Mesothelial cell of epicardium (in vitro differentiated cells): ENCODE results near the gene PREB. TPM values are rescaled to one million over a fixed set of nuclear protein-coding genes. Genes with fewer than 3 reads are reported as not detected.

ENCODE experiments used
- DNase-seq, 2 experiments: peaks; one replicate each; pipeline ENCODE4 v3.0.0; 2021; ENCODE audit warnings: low spot score in 2 of 2; ENCODE audit not compliant: unreplicated experiment in 2 of 2
- H3K27ac Mint-ChIP-seq: 2 replicates; pipeline ENCODE4 v1.8.0; 2021; ENCODE audit warnings: mixed read lengths
- H3K27me3 Mint-ChIP-seq: 2 replicates; pipeline ENCODE4 v1.8.0; 2021; ENCODE audit warnings: low read depth, mixed read lengths
- H3K36me3 Mint-ChIP-seq: 2 replicates; pipeline ENCODE4 v1.8.0; 2021; ENCODE audit warnings: mixed read lengths
- H3K4me1 Mint-ChIP-seq: 2 replicates; pipeline ENCODE4 v1.8.0; 2021; ENCODE audit warnings: mixed read lengths
- H3K4me3 Mint-ChIP-seq: 2 replicates; pipeline ENCODE4 v1.8.0; 2021; ENCODE audit warnings: mild to moderate bottlenecking, moderate library complexity, mixed read lengths
- H3K9me3 Mint-ChIP-seq: 2 replicates; pipeline ENCODE4 v1.8.0; 2021; ENCODE audit warnings: mixed read lengths
- CTCF ChIP-seq: fragments of 200-600 bp; sonication (generic); IDR thresholded peaks from one replicate; pipeline ENCODE4 v1.5.0; 2021; ENCODE audit warnings: antibody characterized with exemption; ENCODE audit not compliant: unreplicated experiment
- total RNA-seq: library from RNA; stranded (reverse); gene quantifications from 3 replicates; pipeline ENCODE4 v1.2.1, GENCODE V29; 2021

The PREB gene
- total RNA-seq, 1 donor from 2014 or later = 41.6 TPM

- Mint-ChIP-seq H3K36me3 (peaks cover 7% of the 10 kb centered on the region), H3K4me3 (no peak overlapping the region), H3K27me3 (peaks cover 10% of the 10 kb centered on the region)
These were observed 6.4 kb downstream of the PREB start for GRCh38 chr2:27127883-27128667.

GRCh38 chr2:27126252-27126710, 8.2 kb downstream of the PREB start:
- TF ChIP-seq CTCF = no peak
- DNase-seq = no peak
- Mint-ChIP-seq H3K4me3 (no peak overlapping the region), H3K27ac (no peak overlapping the region), H3K9me3 (no peaks in the 10 kb centered on the region), H3K27me3 (peaks cover 28% of the 10 kb centered on the region), H3K36me3 (peaks cover 5% of the 10 kb centered on the region), H3K4me1 (peaks cover 5% of the 10 kb centered on the region)

More at GRCh38 chr2:27127883-27128667, 6.4 kb downstream of the PREB start:
- DNase-seq = no peak
- no peak for TF ChIP-seq CTCF
- no peaks in the 10 kb centered on the region for H3K9me3 Mint-ChIP-seq
- no peak overlapping the region for H3K27ac Mint-ChIP-seq
- H3K4me1 Mint-ChIP-seq = peaks cover 8% of the 10 kb centered on the region

GRCh38 chr2:27125104-27125503, 9.3 kb downstream of the PREB start:
- Mint-ChIP-seq H3K4me3 (peak overlapping the region; percentile 20), H3K27ac (no peak overlapping the region), H3K36me3 (no peaks in the 10 kb centered on the region), H3K27me3 (peaks cover 38% of the 10 kb centered on the region), H3K4me1 (peaks cover 5% of the 10 kb centered on the region), H3K9me3 (no peaks in the 10 kb centered on the region)
- TF ChIP-seq CTCF = no peak
- no peak for DNase-seq

- peak; percentile 47 to 69 for DNase-seq
- H3K9me3 Mint-ChIP-seq = no peaks in the 10 kb centered on the region
- peaks cover 51% of the 10 kb centered on the region for H3K27me3 Mint-ChIP-seq
- H3K4me1 Mint-ChIP-seq = peaks cover 7% of the 10 kb centered on the region
- H3K36me3 Mint-ChIP-seq = no peaks in the 10 kb centered on the region
- TF ChIP-seq CTCF = no peak
- H3K27ac Mint-ChIP-seq = no peak within 1 kb of the TSS
- peak within 1 kb of the TSS; percentile 83 for H3K4me3 Mint-ChIP-seq
These were observed 10.9 kb downstream of the PREB start, which contains the start of gene ABHD1 for GRCh38 chr2:27123302-27124150. Gene ABHD1, plus strand, starts transcription at chr2:27123815. Its CDS starts 134 bp downstream, at chr2:27123949.

- Mint-ChIP-seq H3K36me3 (no peaks in the 10 kb centered on the region), H3K27ac (no peak overlapping the region), H3K9me3 (no peaks in the 10 kb centered on the region), H3K27me3 (peaks cover 59% of the 10 kb centered on the region), H3K4me3 (peak overlapping the region; percentile 83), H3K4me1 (peaks cover 7% of the 10 kb centered on the region)
- no peak for TF ChIP-seq CTCF
- no peak for DNase-seq
These were observed 11.6 kb downstream of the PREB start for GRCh38 chr2:27122791-27123190.
